WTC11 (cell line): Measurements from ENCODE around the gene MTF1. TPM values are rescaled to one million over a fixed set of nuclear protein-coding genes. Genes with fewer than 3 reads are reported as not detected.
A peak's percentile ranks its signal among the peaks of the same experiment; 100 is the strongest.

ENCODE experiments used
- ATF1 ChIP-seq: sonication (generic); formaldehyde crosslinking; IDR thresholded peaks from 2 replicates; pipeline ENCODE4 v1.8.1; 2023; ENCODE audit warnings: mild to moderate bottlenecking, moderate library complexity, missing genetic modification reagents
- ATF6 ChIP-seq: sonication (generic); formaldehyde crosslinking; IDR thresholded peaks from 2 replicates; pipeline ENCODE4 v1.8.1; 2023; ENCODE audit warnings: mild to moderate bottlenecking, missing genetic modification reagents
- CDX4 ChIP-seq: fragments of 250-450 bp; sonication (Bioruptor Pico); IDR thresholded peaks from 2 replicates; pipeline ENCODE4 v1.9.0; 2021; ENCODE audit warnings: moderate library complexity, mild to moderate bottlenecking, inconsistent platforms, borderline replicate concordance
- CREM ChIP-seq: sonication (generic); formaldehyde crosslinking; IDR thresholded peaks from 2 replicates; pipeline ENCODE4 v1.8.1; 2022; ENCODE audit warnings: mild to moderate bottlenecking, missing genetic modification reagents, moderate library complexity
- E2F1 ChIP-seq: sonication (generic); formaldehyde crosslinking; IDR thresholded peaks from 2 replicates; pipeline ENCODE4 v1.8.0; 2022; ENCODE audit warnings: mild to moderate bottlenecking, missing genetic modification reagents
- ERG ChIP-seq: fragments of 250-450 bp; sonication (Bioruptor Pico); IDR thresholded peaks from 2 replicates; pipeline ENCODE4 v1.8.0; 2021; ENCODE audit warnings: mild to moderate bottlenecking
- FOXP4 ChIP-seq: sonication (generic); formaldehyde crosslinking; IDR thresholded peaks from 2 replicates; pipeline ENCODE4 v1.8.0; 2022; ENCODE audit warnings: mild to moderate bottlenecking, missing genetic modification reagents
- GTF2I ChIP-seq: fragments of 250-450 bp; sonication (Bioruptor Pico); conservative IDR thresholded peaks from 2 replicates; pipeline ENCODE4 v1.4.0; 2021; ENCODE audit warnings: mild to moderate bottlenecking
- MAX ChIP-seq: sonication (generic); formaldehyde crosslinking; IDR thresholded peaks from 2 replicates; pipeline ENCODE4 v1.8.0; 2022; ENCODE audit warnings: mild to moderate bottlenecking, missing genetic modification reagents
- MLX ChIP-seq: sonication (generic); formaldehyde crosslinking; IDR thresholded peaks from 2 replicates; pipeline ENCODE4 v1.8.1; 2023; ENCODE audit warnings: mild to moderate bottlenecking, missing genetic modification reagents, moderate library complexity
- MYBL2 ChIP-seq: sonication (generic); formaldehyde crosslinking; IDR thresholded peaks from 2 replicates; pipeline ENCODE4 v1.8.1; 2023; ENCODE audit warnings: mild to moderate bottlenecking, moderate library complexity, missing genetic modification reagents
- PREB ChIP-seq: sonication (generic); formaldehyde crosslinking; IDR thresholded peaks from 2 replicates; pipeline ENCODE4 v1.8.1; 2022; ENCODE audit warnings: mild to moderate bottlenecking, missing genetic modification reagents, moderate library complexity, borderline replicate concordance
- RORB ChIP-seq: fragments of 250-450 bp; sonication (Bioruptor Pico); IDR thresholded peaks from 2 replicates; pipeline ENCODE4 v1.9.0; 2021; ENCODE audit warnings: mild to moderate bottlenecking
- SMAD3 ChIP-seq: sonication (generic); formaldehyde crosslinking; IDR thresholded peaks from 2 replicates; pipeline ENCODE4 v1.8.0; 2022; ENCODE audit warnings: missing genetic modification reagents, mild to moderate bottlenecking, borderline replicate concordance
- TCF7 ChIP-seq: sonication (generic); formaldehyde crosslinking; IDR thresholded peaks from 2 replicates; pipeline ENCODE4 v1.8.0; 2022; ENCODE audit warnings: mild to moderate bottlenecking, low read depth, missing genetic modification reagents, moderate library complexity
- TEAD1 ChIP-seq: sonication (generic); formaldehyde crosslinking; IDR thresholded peaks from 2 replicates; pipeline ENCODE4 v1.8.0; 2022; ENCODE audit warnings: mild to moderate bottlenecking, missing genetic modification reagents
- ZNF138 ChIP-seq: sonication (generic); formaldehyde crosslinking; conservative IDR thresholded peaks from 2 replicates; pipeline ENCODE4 v1.8.1; 2022; ENCODE audit warnings: mild to moderate bottlenecking, moderate library complexity, missing genetic modification reagents
- ZNF263 ChIP-seq: sonication (generic); formaldehyde crosslinking; IDR thresholded peaks from 2 replicates; pipeline ENCODE4 v1.8.1; 2022; ENCODE audit warnings: low read depth, mild to moderate bottlenecking, moderate library complexity, missing genetic modification reagents
- ZNF317 ChIP-seq: sonication (generic); formaldehyde crosslinking; IDR thresholded peaks from 2 replicates; pipeline ENCODE4 v1.8.1; 2023; ENCODE audit warnings: low read depth, mild to moderate bottlenecking, moderate library complexity, missing genetic modification reagents, borderline replicate concordance
- ZNF416 ChIP-seq: fragments of 250-450 bp; sonication (Bioruptor Pico); IDR thresholded peaks from 2 replicates; pipeline ENCODE4 v1.9.0; 2021; ENCODE audit warnings: mild to moderate bottlenecking, inconsistent platforms
- ZNF425 ChIP-seq: fragments of 250-450 bp; sonication (Bioruptor Pico); conservative IDR thresholded peaks from 2 replicates; pipeline ENCODE4 v1.9.0; 2021; ENCODE audit warnings: mild to moderate bottlenecking
- ZNF532 ChIP-seq: fragments of 250-450 bp; sonication (Bioruptor Pico); IDR thresholded peaks from 2 replicates; pipeline ENCODE4 v1.9.0; 2021; ENCODE audit warnings: mild to moderate bottlenecking, borderline replicate concordance
- total RNA-seq: library from RNA; stranded (reverse); gene quantifications from 3 replicates; pipeline ENCODE4 v1.2.3, GENCODE V29; 2021

Gene MTF1
- total RNA-seq, 1 experiment from 2014 or later: 12.2 TPM

- TF ChIP-seq ZNF532: no peak
- TF ChIP-seq ZNF317 (CRISPR knock-in tag): no peak
- no peak for TF ChIP-seq ATF6 (CRISPR knock-in tag)
- TF ChIP-seq MYBL2 (CRISPR knock-in tag): no peak
- no peak for TF ChIP-seq CDX4 (CRISPR knock-in tag)
- no peak for TF ChIP-seq ZNF425 (CRISPR knock-in tag)
- TF ChIP-seq SMAD3: no peak
- no peak for TF ChIP-seq PREB (CRISPR knock-in tag)
- peak; percentile 25; the same call in 1 of the 2 replicates for TF ChIP-seq TCF7 (CRISPR knock-in tag)
- 0 out of 2 replicates have a peak, but pooled peaks have one; percentile 48 for TF ChIP-seq CREM (CRISPR knock-in tag)
- no peak for TF ChIP-seq MLX (CRISPR knock-in tag)
- no peak for TF ChIP-seq ZNF138
- no peak for TF ChIP-seq MAX (CRISPR knock-in tag)
- no peak for TF ChIP-seq GTF2I (CRISPR knock-in tag)
- TF ChIP-seq FOXP4 (CRISPR knock-in tag): peak; percentile 61; the same call in 1 of the 2 replicates
- TF ChIP-seq TEAD1 (CRISPR knock-in tag): 0 out of 2 replicates have a peak, but pooled peaks have one; percentile 36
- no peak for TF ChIP-seq E2F1
- TF ChIP-seq ATF1 (CRISPR knock-in tag): no peak
- TF ChIP-seq ZNF263 (CRISPR knock-in tag): no peak
- TF ChIP-seq RORB (CRISPR knock-in tag): no peak
- no peak for TF ChIP-seq ZNF416 (CRISPR knock-in tag)
- TF ChIP-seq ERG (CRISPR knock-in tag): no peak
These were observed 65.5 kb downstream of the MTF1 start, which contains the start of gene MANEAL (continued) for GRCh38 chr1:37793773-37794371.
